HL-60 (cell line): Measurements from ENCODE around the gene DNASE1L1.

Experiments used
- CTCF ChIP-seq: IDR thresholded peaks from one replicate; pipeline ENCODE4 v1.5.1; 2011; ENCODE audit warnings: low read length, control low read depth, inconsistent platforms; ENCODE audit not compliant: insufficient read depth
- POLR2AphosphoS5 ChIP-seq: IDR thresholded peaks from 2 replicates; pipeline ENCODE4 v1.6.1; 2012; ENCODE audit warnings: low read depth
- REST ChIP-seq: IDR thresholded peaks from 2 replicates; pipeline ENCODE4 v1.6.1; 2012; ENCODE audit warnings: low read depth; ENCODE audit not compliant: insufficient replicate concordance

DNA sequence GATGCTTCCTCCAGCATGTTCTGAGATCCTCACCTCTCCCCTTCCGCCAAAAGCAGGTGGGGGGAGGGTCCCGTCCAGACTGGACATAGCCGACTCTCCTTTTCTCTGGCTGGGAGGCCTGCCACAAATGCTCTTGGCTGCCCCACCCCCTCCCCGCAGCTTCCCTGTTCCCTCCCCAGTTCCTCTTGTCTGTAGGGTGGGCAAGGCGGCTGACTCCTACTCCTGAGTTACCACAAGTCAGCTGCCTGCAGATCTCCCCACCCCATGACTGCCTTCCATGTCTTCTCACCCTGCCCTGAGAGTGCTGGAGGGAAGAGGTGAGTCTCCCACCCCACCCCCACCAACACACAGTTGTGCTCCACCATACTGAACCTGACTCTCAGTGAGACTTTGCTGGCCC, 22.3 kb upstream of the DNASE1L1 start:
- TF ChIP-seq REST (no peak), POLR2AphosphoS5 (no peak), CTCF (no peak)
